Coronary artery (tissue), 2 donors: ENCODE results near the gene MAN1A1.
"Not testable (repeated sequence)": the region's sequence is repeated elsewhere in the genome, so short reads cannot be mapped to it uniquely, and the experiment has no call there.

Source experiments
- DNase-seq: peaks from one replicate; pipeline ENCODE4 v3.0.0-alpha.2; 2017; ENCODE audit warnings: low spot score
- H3K27ac ChIP-seq, 2 donors: fragments of 200-600 bp; sonication (generic); one replicate each; pipeline ENCODE4 v1.5.1; 2016 to 2019
- H3K4me3 ChIP-seq: fragments of 200-600 bp; sonication (generic); 2 replicates; pipeline ENCODE4 v1.5.1; 2016; ENCODE audit warnings: mild to moderate bottlenecking, moderate library complexity
- CTCF ChIP-seq: fragments of 200-600 bp; sonication (generic); IDR thresholded peaks from one replicate; pipeline ENCODE4 v1.5.1; 2019; ENCODE audit warnings: antibody characterized with exemption

The MAN1A1 gene

GRCh38 chr6:119171088-119171841, 178.3 kb downstream of the MAN1A1 start:
- no peak for DNase-seq
- no peak for TF ChIP-seq CTCF
- Histone ChIP-seq H3K4me3 (no peak overlapping the region), H3K27ac (no peak overlapping the region)

- Histone ChIP-seq H3K4me3 (no peak overlapping the region), H3K27ac (no peak overlapping the region)
- DNase-seq = no peak
- no peak for TF ChIP-seq CTCF
Observed at GRCh38 chr6:119170447-119171087, 179.0 kb downstream of the MAN1A1 start.

GRCh38 chr6:119170103-119170446, 179.5 kb downstream of the MAN1A1 start:
- DNase-seq = no peak
- no peak for TF ChIP-seq CTCF
- no peak overlapping the region for H3K4me3 ChIP-seq

GRCh38 chr6:119169355-119169754, 180.2 kb downstream of the MAN1A1 start:
- DNase-seq, H3K4me3 ChIP-seq, H3K27ac ChIP-seq: not testable (repeated sequence)

More at GRCh38 chr6:119170103-119170446, 179.5 kb downstream of the MAN1A1 start:
- H3K27ac ChIP-seq = no peak overlapping the region

GRCh38 chr6:119166024-119166784, 183.4 kb downstream of the MAN1A1 start:
- TF ChIP-seq CTCF = no peak
- H3K4me3 ChIP-seq = no peak overlapping the region
- no peak for DNase-seq
- no peak overlapping the region for H3K27ac ChIP-seq

GRCh38 chr6:119163006-119163405, 186.6 kb downstream of the MAN1A1 start:
- no peak for TF ChIP-seq CTCF
- H3K4me3 ChIP-seq = no peak overlapping the region
- DNase-seq = no peak
- no peak overlapping the region for H3K27ac ChIP-seq

GRCh38 chr6:119162134-119162775, 187.3 kb downstream of the MAN1A1 start:
- DNase-seq = no peak
- no peak for TF ChIP-seq CTCF
- H3K4me3 ChIP-seq = no peak overlapping the region
- H3K27ac ChIP-seq = no peak overlapping the region
